Measurements from ENCODE around the gene ZNF474.

ZNF474 gene

DNA sequence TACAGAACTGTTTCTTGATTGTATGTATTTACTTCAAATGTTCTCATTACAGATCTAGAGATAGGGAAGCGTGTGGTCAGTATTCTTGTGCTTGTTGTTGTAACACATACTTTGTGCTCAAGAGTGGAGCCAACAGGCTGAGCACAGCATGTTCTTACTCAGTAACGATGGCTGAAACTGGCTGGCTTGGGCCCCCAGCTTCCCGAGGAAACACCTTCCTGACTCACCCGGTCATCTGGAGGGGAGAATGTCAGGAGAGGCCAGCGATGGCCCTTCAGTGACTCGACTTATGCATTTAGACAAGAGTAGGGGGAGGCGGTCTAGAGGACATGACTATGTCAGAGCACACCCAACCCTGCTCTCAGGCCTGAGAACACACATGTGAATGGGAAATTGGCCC is 25.6 kb downstream of the ZNF474 start:
- no peak for DNase-seq

DNA sequence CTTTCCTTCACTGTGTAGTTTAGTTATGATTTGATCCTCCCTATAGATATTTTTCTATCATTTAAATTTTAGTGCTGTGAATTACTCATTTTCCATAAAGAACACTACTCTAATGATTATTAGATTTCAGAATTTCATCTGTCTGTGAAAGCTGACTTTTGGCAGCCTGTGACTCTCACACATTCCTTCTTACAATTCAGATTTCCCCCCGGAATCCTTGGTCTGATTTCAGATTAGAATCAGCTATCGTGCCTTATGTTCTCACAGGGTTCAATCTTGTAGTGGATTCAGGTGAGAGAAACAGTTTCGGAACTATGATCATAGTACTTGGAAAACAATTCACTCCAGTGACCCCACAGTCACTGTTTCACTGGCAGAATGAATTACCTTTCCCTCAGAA is 26.2 kb downstream of the ZNF474 start:
- no peak for DNase-seq

DNA sequence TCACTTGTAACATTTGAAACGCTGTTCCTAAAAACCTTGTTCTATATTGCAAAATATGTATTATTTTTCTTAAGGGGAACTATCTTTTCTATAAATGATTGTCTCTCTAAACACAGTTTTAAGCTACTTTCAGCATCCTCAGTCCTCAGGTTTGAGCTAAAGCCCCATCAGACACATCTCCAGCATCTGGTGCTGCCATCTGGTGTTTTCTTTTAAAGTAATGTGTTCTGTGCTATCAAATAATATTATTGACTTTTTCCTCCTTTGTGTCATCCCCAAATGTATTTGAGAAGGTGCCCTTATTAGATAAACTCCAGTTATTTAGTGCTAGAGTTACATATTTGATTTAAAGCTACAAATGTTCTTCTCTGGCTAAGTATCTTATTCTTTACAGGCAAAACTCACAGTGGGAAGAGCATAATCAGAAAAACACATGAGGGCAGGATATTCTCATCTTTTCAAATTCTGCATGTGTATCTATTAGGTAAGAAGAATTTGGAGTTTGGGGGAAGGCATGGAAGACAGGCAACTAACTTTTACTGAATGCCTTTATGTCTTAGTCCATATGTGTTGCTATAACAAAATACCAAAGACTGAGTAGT is 27.5 kb downstream of the ZNF474 start:
- no peak for DNase-seq

DNA sequence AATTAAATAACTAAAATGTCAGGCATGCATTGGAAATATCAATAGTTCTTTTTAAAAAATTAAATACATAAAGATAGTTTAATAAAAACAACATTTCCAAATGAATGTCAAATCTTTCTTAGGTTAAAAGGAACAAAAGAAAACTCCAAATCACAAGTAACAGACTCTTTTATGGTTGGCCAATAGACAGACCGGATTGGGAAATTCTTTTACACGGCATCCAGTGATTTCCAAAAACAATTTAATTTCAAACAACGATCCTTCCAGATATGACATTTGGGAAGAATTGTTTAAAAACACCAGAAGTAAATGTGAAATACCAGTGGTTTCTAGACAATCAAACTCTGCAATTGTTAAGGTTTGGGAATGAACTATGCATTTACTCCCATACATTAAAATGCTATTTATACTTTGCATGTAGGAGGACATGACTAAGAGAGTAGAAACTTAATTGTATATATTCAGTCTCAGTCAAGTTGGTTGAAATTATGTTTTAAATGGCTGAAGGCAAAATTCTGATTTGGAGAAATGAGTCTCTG is 32.8 kb downstream of the ZNF474 start:
- DNase-seq = no peak

DNA sequence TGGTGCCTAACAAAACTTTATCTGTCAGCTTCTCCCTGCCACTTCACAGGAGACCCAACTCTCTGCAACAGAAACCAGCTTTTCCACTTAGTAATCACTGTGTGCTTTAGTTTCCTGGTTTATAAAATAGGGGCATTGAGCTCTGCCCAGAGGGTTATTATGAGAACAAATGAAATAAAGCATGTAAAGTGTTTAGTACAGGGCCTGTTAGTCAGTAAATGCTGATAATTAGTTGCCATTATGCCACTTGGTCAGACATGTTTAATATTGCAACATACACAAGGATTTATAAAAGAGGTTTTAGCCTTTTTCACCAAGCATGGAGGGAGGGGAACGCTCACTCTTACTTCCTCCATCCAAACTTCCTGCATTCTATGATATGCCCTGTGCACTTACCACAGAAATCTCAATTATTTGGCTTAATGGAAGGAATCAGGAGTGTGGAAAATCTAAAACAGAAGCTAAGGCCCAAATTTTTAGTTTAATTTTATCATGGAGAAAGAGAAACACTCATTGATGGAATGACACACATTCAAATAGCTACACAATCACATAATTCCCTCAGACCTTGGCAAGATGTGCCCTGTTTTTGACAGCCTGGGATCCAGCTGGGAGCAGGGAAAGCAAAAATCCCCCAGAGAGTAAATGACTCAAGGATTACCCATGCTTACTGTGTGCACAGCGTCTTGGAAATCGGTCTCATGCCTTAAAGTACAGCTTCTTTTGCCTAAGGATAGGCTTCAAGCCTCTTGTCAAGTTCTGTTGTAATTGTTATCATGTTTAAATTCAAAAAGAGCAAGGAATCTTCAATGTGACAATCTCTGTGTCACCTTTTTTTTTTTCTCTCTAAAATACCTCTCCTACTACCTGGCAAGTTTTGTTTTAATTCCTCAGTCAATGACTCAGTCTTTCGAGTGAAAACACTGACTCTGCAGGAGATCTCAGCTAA is 34.0 kb downstream of the ZNF474 start:
- DNase-seq = no peak

DNA sequence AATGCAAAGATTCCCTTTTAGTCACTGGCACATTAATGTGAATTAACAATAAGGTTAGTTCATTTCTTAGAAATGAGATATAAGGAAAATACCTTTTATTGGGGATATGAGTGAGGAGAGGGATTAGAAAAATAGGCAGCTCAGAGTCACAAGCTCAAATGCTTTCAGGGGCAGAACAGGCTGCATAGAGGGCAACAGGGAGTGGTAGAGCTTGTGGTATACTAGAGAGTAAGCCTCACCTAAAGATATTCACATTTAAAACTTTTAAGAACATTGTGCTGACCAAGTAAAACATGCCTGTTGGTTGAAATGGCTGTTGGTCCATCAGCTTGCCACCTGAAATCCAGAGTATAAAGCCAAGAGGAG is 34.7 kb downstream of the ZNF474 start:
- no peak for DNase-seq

DNA sequence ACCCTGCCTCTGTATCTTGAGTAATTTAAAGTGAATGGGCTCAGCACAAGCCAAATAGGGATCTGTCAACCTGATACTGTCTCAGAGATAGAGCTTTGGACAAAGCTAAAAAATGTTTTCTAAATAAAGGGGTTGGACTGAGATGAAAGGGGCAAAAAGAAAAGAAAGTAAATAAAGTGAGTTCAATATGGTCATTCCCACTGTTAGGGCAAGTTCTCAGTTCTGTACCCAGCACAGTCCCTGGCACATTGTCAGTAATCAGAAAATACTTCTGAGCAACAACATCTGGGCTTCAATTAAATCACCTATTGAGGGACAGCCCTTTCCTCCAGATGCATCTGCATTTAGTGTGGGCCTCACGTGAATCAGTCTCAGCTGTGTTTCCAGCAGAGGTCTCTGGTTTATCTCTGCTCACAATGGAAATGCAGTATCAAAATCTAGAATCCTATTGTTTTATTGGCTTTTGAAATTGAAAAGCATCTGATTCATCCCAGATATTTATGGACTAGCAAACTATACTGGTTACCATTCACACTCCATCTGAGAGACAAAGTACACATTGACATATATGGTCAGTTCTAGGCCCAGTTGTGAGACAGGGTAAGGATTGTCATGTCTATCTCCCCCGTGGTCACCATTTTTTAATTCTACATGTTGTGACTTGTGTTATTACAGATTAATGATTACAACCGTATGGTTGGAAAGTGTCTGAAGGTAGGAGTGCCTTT is 35.6 kb downstream of the ZNF474 start:
- no peak for DNase-seq

DNA sequence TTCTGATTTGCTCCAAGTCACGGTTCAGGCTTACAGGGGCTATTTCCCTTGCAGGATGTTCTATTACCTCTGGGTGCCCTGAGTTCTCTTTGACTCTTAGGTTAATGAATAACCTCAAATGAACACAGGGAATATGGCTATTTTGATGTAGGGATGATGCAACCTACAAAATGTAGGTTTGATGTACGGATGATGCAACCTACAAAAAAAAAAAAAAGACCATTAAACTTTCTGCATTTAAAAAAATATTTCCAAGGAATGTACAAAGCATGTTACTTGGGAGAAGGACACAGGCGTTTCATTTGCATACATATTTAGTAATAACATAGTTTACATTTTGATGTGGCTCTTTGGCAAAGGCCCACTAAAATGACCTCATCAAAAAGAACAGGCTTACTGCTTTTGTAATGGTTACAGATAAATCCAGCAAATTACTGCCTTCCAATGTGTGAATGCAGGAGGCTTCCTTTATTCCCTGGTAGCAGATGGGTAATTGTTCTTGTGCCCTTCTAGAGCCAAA is 36.3 kb downstream of the ZNF474 start:
- DNase-seq = no peak

DNA sequence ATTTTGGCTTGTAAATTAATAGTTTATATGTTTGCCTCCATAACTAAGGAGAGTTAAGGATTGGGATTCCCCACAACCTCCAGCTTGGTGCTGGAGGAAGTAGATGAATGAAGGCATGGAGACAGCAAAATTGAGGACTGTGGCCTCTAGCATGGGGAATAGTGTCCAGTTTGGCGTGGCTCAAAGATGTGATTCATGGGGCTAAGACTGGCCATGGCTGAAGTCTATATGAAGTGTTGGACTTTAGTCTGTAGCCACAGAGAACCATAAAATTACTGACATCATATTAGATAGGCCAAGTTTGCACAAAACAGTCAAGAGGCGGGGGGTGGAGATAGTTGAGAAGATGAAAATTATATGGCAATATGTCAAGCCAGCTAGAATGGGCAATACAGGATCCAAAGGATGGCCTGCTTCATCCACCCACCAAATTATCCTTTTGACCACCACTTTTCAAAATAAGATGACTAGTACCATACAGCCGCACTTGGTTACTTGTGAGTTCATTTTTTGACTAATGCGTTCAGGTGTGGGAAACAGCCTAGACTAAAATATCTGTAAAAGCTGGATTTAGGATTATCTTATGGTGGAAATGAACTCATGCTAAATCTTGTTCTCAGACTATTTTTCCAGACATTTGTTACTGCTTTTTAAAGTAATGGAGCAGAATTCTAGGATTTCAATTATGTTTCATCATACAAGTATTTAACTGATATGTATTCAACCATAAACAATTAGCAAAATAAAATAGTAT is 40.2 kb downstream of the ZNF474 start:
- DNase-seq = no peak

DNA sequence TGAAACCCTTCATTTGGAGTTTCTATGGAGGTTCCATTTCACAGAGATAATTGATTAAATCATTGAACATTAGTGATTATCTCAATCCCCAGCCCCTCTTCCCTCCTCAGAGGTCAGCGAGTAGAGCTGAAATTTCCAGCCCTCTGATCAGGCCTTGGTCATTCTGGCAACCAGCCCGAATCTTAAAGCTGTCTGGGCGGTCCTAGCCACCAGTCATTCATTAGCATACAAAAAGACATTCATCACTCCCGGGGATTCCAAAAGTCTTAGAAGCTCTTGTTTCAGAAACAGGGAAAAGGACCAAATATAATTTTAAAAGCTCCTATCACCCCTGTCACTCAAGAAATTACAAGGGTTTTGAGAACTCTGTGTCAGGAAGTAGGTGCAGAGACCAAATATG is 41.3 kb downstream of the ZNF474 start:
- no peak for DNase-seq

DNA sequence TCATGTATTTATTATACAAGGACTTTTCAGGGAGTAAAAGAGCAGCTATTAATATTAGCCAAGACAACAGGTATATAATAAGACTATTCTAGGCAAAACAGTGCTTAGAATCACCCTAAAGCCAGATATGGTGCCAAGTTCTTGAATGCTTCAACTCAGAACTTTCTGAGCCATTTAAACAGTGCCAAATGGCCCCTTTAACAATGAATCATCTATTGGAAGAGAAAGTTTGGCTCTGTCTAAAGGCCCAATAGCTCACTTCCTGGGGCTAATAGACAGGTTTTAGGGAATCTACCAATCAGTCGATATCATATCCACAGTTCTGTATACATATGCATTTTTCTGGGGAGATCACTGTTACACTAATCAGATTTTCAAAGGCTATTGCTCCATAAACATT is 42.9 kb downstream of the ZNF474 start:
- no peak for DNase-seq

DNA sequence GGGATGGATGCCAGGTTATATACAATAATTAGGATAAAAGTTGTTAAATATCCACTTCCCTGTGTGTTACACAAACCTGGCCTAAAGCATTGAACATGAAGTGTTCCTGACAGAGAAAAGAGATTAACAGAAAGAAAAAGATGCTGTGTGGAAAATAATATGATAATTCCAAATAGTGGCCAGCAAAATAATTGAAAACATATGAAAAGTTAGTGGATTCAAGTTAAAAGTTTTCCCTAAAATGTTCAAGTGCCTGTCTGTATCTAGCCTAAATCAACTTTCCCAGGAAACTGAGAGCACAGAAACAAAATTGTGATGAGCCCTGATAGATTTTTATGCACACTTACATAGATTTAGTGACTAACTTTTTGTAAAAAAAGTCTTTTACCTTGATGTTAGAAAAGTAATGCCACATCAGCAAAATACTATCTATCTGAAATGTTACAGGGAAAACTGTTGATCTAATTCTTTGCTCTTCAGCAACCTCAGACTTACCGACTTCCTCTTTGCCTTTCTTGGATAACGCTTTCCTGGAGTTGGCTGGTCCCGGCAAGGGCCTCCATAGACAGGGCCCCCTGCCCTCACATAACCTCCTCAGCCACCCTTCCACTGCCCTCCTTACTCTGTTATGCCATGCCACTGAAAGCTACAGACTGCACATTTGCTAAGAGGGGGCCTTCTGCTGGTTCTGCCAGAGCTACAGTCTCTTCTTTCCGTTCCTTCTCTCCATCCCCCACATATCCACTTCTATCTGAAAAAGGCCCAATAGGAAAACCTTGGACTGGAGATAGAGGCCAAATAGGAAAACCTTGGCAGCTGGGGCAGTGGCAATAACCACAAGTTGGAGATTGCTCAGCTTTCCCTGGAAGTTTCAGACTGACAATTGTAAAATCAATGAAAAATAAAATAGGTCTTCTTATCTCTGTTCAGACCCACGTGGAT is 44.4 kb downstream of the ZNF474 start:
- no peak for DNase-seq

DNA sequence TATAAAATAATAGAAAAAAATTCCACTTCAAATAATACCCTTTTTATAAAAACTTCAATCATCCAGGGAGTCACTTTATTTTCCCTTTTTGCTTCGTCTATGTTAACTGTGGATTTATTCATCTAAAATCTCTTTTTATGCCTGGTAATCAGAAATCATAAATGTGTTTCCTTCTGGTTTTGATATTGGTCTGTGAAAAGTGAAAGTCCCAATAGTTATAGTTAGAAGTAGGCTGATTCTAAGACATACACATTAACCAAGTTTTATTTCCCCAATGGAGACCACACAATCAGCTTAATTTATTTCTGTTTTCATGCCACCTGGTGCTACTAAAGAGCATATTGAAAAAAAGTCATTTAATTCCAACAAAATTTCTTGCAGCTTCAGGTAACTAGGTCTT is 45.7 kb downstream of the ZNF474 start:
- DNase-seq = no peak

DNA sequence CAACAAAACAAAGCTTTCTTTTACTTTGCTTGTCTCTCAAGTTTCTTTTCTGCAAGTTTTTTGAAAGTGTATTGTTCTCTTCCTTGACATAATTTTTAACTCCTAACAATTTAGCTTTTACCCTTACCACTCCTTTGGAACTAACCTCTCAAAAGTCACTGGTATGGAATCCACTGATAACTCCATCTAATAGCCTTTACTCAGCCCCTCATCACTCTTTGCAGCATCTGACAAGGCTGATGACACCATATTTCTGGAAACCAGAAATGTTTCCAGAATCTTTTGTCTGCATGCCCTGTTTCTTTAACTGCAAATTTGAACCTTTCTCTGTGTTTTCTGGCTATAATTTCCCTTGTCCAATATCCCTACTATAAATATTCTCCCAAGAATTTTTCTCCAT is 46.5 kb downstream of the ZNF474 start:
- DNase-seq = no peak

DNA sequence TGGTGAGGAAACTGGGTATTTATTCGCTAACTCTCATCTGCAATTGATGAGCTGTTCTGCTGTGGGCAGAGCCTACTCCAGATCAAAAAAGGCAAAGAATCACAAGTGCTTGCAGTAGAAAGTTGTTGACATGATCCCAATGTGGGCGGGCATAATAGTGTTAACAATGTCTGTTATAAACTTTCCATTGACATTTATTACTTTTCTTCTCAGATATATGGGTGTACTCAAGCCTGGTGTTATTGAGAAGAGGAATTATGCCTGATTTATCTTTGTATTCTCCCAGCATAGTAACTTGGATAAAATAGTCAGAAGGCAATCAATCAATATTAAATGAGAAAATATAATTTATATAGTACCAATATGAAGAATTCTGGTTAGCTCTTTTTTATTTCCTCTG is 47.8 kb downstream of the ZNF474 start:
- DNase-seq = no peak

DNA sequence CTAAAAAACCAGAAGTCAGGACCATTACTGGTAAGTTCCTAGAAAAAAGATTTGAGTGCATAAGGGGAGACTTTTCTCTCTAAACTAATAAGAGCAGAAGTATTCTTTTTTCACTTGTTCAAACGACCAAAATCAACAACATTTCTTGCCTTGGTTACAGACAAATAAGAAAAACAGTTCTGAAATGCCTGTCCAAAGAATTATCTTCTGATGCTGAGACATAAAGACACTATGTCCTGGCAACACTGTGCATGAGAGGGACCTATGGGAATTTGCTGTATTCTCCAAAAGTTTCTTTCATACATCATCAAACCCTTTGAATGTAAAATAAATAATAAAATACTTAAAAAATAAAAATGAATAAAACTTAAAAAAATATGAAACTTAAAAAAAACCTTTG is 50.4 kb downstream of the ZNF474 start:
- no peak for DNase-seq

DNA sequence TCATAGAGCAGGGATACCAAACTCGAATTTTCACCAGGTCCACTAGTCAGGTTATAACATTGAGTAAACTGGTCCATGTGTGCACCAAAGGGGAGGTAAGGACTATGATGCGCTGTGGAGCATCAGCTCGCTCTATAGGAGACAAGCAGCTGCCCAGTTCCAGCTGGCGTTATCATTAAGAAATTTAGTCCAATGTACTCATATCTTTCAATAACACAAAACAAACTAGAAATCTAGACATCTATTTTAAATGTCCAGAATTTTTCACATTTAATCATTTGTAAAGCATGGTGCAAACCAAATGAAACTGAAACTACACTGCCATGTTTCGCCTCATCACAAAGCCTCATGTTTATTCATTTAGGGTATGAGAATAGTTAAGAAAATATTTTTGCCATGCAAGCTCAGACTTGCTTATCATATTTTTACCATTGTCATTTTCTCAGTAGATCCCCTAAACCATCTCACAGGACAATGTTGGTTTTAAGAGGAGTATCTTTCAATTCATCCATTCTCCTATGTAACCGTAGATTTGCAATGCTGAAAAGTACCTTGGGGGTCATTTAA is 50.9 kb downstream of the ZNF474 start:
- DNase-seq = no peak

DNA sequence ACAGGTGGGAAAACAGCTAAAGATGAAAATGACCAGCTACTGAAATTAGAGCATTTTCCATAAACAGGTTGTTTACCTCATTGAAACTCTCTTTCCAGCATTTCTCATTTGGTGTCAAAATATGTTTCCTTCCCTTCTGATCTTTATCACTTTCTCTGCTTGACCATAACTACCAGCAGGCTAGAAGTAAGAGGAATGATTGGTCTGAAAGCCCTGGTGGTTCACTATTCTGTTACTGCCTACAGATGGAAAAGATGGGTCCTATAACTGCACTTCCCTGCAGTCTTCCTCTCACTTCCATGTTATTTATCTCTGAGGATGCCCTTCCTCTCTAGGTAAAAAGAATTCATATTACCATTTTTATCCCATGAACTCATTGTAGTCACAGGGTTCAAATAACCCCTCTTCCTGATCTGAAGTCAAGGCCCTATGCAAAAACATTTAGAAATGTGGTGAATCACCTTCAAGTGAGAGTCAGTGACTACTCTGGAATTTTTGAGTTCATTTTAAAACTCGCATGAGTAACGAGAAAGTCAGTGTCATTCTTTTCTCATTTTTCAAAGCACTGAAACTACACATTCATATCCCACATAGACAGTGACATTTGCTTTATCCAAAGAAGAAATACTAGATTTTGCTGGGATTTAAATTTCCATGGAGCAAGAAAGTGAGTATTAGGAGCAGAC is 51.7 kb downstream of the ZNF474 start:
- DNase-seq = no peak

DNA sequence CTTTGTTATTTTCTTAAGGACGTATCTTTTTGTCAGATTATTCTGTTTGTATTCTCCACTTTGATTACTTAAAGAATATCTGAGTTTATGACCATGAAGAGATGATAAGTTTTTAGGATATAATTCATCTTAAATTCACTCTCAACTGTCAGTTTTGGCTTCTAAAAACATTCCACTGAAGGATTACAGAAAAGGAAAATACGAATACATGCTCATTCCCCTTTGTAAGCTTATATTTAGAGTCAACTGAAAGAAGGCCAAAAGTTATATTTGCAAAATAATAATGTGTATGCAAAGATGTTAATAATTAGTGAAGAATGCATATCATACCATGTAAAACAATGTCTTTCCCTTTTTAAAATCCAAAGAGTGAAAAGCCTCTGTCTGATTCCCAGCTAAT is 52.5 kb downstream of the ZNF474 start:
- DNase-seq = no peak

DNA sequence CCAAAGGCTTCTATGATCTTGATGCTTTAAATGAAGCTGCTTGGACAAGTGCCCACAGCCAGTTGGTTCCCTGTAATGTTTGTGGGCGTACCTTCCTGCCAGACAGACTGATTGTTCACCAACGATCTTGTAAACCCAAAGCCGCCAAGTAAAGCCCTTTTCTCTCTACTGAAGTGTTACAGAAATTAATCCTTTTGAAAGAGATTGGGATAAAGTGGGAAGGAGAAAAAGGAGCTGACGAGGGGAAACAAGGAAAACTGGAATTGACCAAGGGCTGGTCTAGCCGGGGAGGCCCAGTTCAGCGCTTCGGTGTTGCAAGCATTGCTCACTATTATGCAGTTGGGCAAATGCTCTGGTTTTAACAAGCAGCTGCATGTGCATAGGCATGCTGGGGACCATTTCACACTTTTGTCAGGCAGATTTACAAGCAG is 53.2 kb downstream of the ZNF474 start:
- DNase-seq = no peak
